Measurements from ENCODE around the gene MAN2A1. TPM values are rescaled to one million over a fixed set of nuclear protein-coding genes. Genes with fewer than 3 reads are reported as not detected.

Gene MAN2A1
- total RNA-seq, 1 donor from 2014 or later = 33.9 TPM

- H3K4me3 ChIP-seq = no peak overlapping the region
- no peaks in the 10 kb centered on the region for H3K9me3 ChIP-seq
These were observed 73.1 kb downstream of the MAN2A1 start for GRCh38 chr5:109762821-109763220.

GRCh38 chr5:109767184-109767995 lies 77.7 kb downstream of the MAN2A1 start:
- H3K4me3 ChIP-seq = no peak overlapping the region
- intact Hi-C loops (cut with DNase I) = no loop called here
- H3K9me3 ChIP-seq = no peaks in the 10 kb centered on the region
- H3K27me3 ChIP-seq = no peaks in the 10 kb centered on the region
- H3K4me1 ChIP-seq = no peaks in the 10 kb centered on the region
- no peak for DNase-seq (ENCODE audit: extremely low spot score in 2 of 2)
- H3K27ac ChIP-seq = no peak overlapping the region
- H3K36me3 ChIP-seq = peaks cover 0 to 19% of the 10 kb centered on the region in 2 donors
- no peak for TF ChIP-seq CTCF (IDR thresholded peaks at IDR 0.05)
- no peak for TF ChIP-seq POLR2AphosphoS5 (IDR thresholded peaks at IDR 0.05; ENCODE audit: insufficient read depth in 1 of 2, low read depth in 1 of 2)
- TF ChIP-seq POLR2A (IDR thresholded peaks at IDR 0.05) = no peak

More at GRCh38 chr5:109762821-109763220, 73.1 kb downstream of the MAN2A1 start:
- Histone ChIP-seq H3K4me1 (no peaks in the 10 kb centered on the region), H3K27me3 (no peaks in the 10 kb centered on the region), H3K27ac (no peak overlapping the region), H3K36me3 (peaks cover 0 to 3% of the 10 kb centered on the region in 2 donors)
- intact Hi-C loops (cut with DNase I) = no loop called here
- DNase-seq (ENCODE audit: extremely low spot score in 2 of 2) = no peak
- no peak for TF ChIP-seq POLR2AphosphoS5 (IDR thresholded peaks at IDR 0.05; ENCODE audit: insufficient read depth in 1 of 2, low read depth in 1 of 2)
- TF ChIP-seq POLR2A (IDR thresholded peaks at IDR 0.05) = no peak
- no peak for TF ChIP-seq CTCF (IDR thresholded peaks at IDR 0.05)

GRCh38 chr5:109767997-109768396 lies 78.3 kb downstream of the MAN2A1 start:
- intact Hi-C loops (cut with DNase I) = no loop called here
- Histone ChIP-seq H3K9me3 (no peaks in the 10 kb centered on the region), H3K27me3 (no peaks in the 10 kb centered on the region), H3K4me3 (no peak overlapping the region), H3K36me3 (peaks cover 0 to 22% of the 10 kb centered on the region in 2 donors), H3K27ac (no peak overlapping the region), H3K4me1 (no peaks in the 10 kb centered on the region)
- no peak for TF ChIP-seq POLR2A (IDR thresholded peaks at IDR 0.05)
- TF ChIP-seq CTCF (IDR thresholded peaks at IDR 0.05) = no peak
- no peak for TF ChIP-seq POLR2AphosphoS5 (IDR thresholded peaks at IDR 0.05; ENCODE audit: insufficient read depth in 1 of 2, low read depth in 1 of 2)
- no peak for DNase-seq (ENCODE audit: extremely low spot score in 2 of 2)

- Histone ChIP-seq H3K36me3 (peaks cover 0 to 22% of the 10 kb centered on the region in 2 donors), H3K27ac (no peak overlapping the region), H3K27me3 (no peaks in the 10 kb centered on the region), H3K4me1 (no peaks in the 10 kb centered on the region), H3K4me3 (no peak overlapping the region), H3K9me3 (no peaks in the 10 kb centered on the region)
- DNase-seq (ENCODE audit: extremely low spot score in 2 of 2) = no peak
- TF ChIP-seq CTCF (IDR thresholded peaks at IDR 0.05) (no peak), POLR2AphosphoS5 (IDR thresholded peaks at IDR 0.05; ENCODE audit: insufficient read depth in 1 of 2, low read depth in 1 of 2) (no peak), POLR2A (IDR thresholded peaks at IDR 0.05) (no peak)
- intact Hi-C loops (cut with DNase I) = no loop called here
These were observed 80.0 kb downstream of the MAN2A1 start for GRCh38 chr5:109769597-109770291.
